Ascending aorta (tissue), 2 donors: ENCODE data around the gene VWC2. TPM values are rescaled to one million over a fixed set of nuclear protein-coding genes. Genes with fewer than 3 reads are reported as not detected.

Experiments used
- DNase-seq, 2 donors: peaks; one replicate each; pipeline ENCODE4 v3.0.0-alpha.2; 2019; ENCODE audit warnings: low spot score in 2 of 2
- H3K27ac ChIP-seq, 2 donors: fragments of 200-600 bp; sonication (generic); one replicate each; pipeline ENCODE4 v1.5.1; 2016 to 2017; ENCODE audit warnings: mild to moderate bottlenecking in 1 of 2
- H3K27me3 ChIP-seq: fragments of 200-600 bp; sonication (generic); one replicate; pipeline ENCODE4 v1.5.1; 2017
- H3K36me3 ChIP-seq, 2 donors: fragments of 200-600 bp; sonication (generic); one replicate each; pipeline ENCODE4 v1.5.1; 2016
- H3K4me1 ChIP-seq, 2 donors: fragments of 200-600 bp; sonication (generic); one replicate each; pipeline ENCODE4 v1.5.1; 2016 to 2017; ENCODE audit warnings: mild to moderate bottlenecking in 1 of 2
- H3K4me3 ChIP-seq, 2 donors: fragments of 200-600 bp; sonication (generic); one replicate each; pipeline ENCODE4 v1.5.1; 2016 to 2017; ENCODE audit warnings: mild to moderate bottlenecking in 1 of 2
- H3K9me3 ChIP-seq, 2 donors: fragments of 200-600 bp; sonication (generic); one replicate each; pipeline ENCODE4 v1.5.1; 2016
- intact Hi-C: fragments of 100-400 bp; cut with DNase I; formaldehyde crosslinking; loops from one replicate; pipeline ENCODE4 v1.15.1; 2023
- total RNA-seq: library from RNA; depleted of rRNA; stranded (reverse); fragments of >200 nt; gene quantifications from one replicate; pipeline ENCODE4 v1.1.0, GENCODE V29; 2016
- TF ChIP-seq, protein P1 (sequence below), 3 experiments: fragments of 200-600 bp in 2 of 3; fragments of 450-650 bp in 1 of 3; sonication (generic) in 2 of 3; IDR thresholded peaks; one replicate each; pipeline ENCODE4 v1.5.1; 2016 to 2019; ENCODE audit warnings: antibody characterized with exemption in 3 of 3, mild to moderate bottlenecking in 1 of 3, moderate library complexity in 1 of 3

Gene VWC2
- total RNA-seq, 1 donor from 2014 or later = not detected

DNA sequence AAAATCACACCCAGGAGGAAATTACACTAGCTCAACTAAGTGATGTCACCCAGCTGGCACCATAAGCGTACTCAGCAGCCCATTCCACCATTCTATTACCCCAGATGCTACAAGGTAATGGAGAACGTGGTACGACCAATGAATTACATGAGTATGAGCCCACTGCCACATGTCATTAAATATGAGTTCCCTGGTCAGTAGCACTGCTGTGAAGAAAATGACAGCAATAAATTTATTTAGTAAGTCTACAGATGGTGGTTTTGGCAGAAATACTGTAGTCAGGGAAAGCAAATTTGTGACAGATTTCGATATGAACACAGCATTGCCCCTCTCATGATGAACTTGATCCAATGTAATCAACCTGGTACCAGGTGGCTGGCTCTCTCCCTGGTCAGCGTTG, 154.2 kb downstream of the VWC2 start:
- TF ChIP-seq, protein P1, sequence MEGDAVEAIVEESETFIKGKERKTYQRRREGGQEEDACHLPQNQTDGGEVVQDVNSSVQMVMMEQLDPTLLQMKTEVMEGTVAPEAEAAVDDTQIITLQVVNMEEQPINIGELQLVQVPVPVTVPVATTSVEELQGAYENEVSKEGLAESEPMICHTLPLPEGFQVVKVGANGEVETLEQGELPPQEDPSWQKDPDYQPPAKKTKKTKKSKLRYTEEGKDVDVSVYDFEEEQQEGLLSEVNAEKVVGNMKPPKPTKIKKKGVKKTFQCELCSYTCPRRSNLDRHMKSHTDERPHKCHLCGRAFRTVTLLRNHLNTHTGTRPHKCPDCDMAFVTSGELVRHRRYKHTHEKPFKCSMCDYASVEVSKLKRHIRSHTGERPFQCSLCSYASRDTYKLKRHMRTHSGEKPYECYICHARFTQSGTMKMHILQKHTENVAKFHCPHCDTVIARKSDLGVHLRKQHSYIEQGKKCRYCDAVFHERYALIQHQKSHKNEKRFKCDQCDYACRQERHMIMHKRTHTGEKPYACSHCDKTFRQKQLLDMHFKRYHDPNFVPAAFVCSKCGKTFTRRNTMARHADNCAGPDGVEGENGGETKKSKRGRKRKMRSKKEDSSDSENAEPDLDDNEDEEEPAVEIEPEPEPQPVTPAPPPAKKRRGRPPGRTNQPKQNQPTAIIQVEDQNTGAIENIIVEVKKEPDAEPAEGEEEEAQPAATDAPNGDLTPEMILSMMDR (IDR thresholded peaks at IDR 0.05) = no peak
- no peaks in the 10 kb centered on the region for H3K36me3 ChIP-seq
- H3K27me3 ChIP-seq = no peaks in the 10 kb centered on the region
- no peaks in the 10 kb centered on the region for H3K9me3 ChIP-seq
- intact Hi-C loops = no loop called here
- no peaks in the 10 kb centered on the region for H3K4me1 ChIP-seq
- no peak overlapping the region for H3K4me3 ChIP-seq
- H3K27ac ChIP-seq = no peak overlapping the region
- DNase-seq = no peak

DNA sequence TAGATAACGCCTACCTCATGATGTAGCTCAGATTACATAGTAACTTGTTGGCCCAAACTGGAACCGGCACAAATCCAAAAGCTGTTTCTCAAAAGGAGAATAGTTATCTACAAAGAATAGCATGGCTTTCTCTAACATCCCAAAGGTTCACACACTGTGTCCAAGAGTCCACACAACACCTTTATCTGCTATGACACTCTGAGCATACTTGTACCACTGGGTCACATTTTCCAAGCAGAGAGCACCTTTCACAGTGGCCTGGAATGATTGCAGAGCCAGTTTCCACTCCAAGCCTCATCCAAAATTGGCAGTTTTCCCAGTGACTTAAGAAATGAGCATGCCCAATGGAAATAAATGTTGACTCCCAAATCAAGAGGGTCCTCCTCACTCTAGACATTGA, 155.3 kb downstream of the VWC2 start:
- intact Hi-C loops = no loop called here
- Histone ChIP-seq H3K27me3 (no peaks in the 10 kb centered on the region), H3K4me3 (no peak overlapping the region), H3K9me3 (no peaks in the 10 kb centered on the region), H3K27ac (no peak overlapping the region), H3K4me1 (no peaks in the 10 kb centered on the region), H3K36me3 (no peaks in the 10 kb centered on the region)
- no peak for DNase-seq
- TF ChIP-seq, protein P1 (IDR thresholded peaks at IDR 0.05) = no peak

DNA sequence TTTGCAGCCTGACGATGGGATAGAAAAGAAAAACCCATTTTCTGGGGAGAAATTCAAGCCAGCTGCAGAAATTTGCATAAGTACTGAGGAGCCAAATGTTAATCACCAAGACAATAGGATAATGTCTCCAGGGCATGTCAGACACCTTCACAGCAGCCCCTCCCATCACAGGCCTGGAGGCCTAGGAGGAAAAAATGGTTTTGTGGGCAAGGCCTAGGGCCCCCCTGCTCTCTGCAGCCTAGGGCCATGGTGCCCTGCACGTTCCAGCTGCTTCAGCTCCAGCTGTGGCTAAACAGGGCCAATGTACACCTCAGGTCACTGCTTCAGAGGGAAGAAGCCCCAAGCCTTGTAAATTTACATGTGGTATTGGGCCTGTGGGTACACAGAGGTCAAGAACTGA, 158.2 kb downstream of the VWC2 start:
- TF ChIP-seq, protein P1 (IDR thresholded peaks at IDR 0.05) = no peak
- Histone ChIP-seq H3K27me3 (no peaks in the 10 kb centered on the region), H3K9me3 (no peaks in the 10 kb centered on the region), H3K4me3 (no peak overlapping the region), H3K27ac (no peak overlapping the region), H3K4me1 (no peaks in the 10 kb centered on the region), H3K36me3 (no peaks in the 10 kb centered on the region)
- DNase-seq = no peak
- intact Hi-C loops = no loop called here

DNA sequence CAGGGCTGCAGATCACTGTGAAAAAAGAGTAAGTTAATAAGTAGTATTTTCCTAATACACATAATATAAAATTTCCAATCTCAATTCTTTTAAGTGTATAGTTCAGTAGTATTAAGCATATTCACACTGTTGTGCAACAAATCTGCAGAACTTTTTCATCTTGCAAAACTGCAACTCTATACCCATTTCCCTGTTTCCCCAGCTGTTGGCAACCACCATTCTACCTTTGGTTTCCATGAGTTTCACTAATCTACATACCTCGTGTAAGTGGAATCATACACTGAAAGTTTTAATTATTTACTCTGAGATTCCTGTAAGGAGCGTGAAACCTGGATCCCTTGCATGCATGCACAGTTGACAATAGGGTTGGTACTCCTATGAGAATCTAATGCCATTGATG, 164.2 kb downstream of the VWC2 start:
- H3K4me3 ChIP-seq = no peak overlapping the region
- no peaks in the 10 kb centered on the region for H3K27me3 ChIP-seq
- H3K4me1 ChIP-seq = no peaks in the 10 kb centered on the region
- TF ChIP-seq, protein P1 (IDR thresholded peaks at IDR 0.05) = no peak
- intact Hi-C loops = no loop called here
- H3K36me3 ChIP-seq = no peaks in the 10 kb centered on the region
- H3K27ac ChIP-seq = no peak overlapping the region
- no peaks in the 10 kb centered on the region for H3K9me3 ChIP-seq
- DNase-seq = no peak
